GM23338 (cell line): ENCODE measurements around the gene ADCY5.

ENCODE experiments used
- CREB1 ChIP-seq: fragments of 250-450 bp; sonication (Bioruptor Pico); IDR thresholded peaks from 2 replicates; pipeline ENCODE4 v1.5.0; 2020; ENCODE audit warnings: low read depth, mild to moderate bottlenecking, moderate library complexity
- EZH2 ChIP-seq: fragments of 200-600 bp; sonication (generic); IDR thresholded peaks from one replicate; pipeline ENCODE4 v1.8.0; 2017; ENCODE audit warnings: antibody characterized with exemption, mild to moderate bottlenecking, low read depth; ENCODE audit not compliant: unreplicated experiment
- EZH2phosphoT487 ChIP-seq: fragments of 200-600 bp; sonication (generic); IDR thresholded peaks from one replicate; pipeline ENCODE4 v1.8.1; 2018; ENCODE audit warnings: antibody characterized with exemption; ENCODE audit not compliant: unreplicated experiment
- JUNB ChIP-seq: IDR thresholded peaks from one replicate; pipeline ENCODE4 v1.6.1; 2016; ENCODE audit warnings: antibody characterized with exemption; ENCODE audit not compliant: unreplicated experiment
- POLR2AphosphoS5 ChIP-seq: IDR thresholded peaks from 2 replicates; pipeline ENCODE4 v1.6.1; 2016; ENCODE audit warnings: antibody characterized with exemption, low read depth
- TF ChIP-seq, protein P1 (sequence below), 2 experiments: fragments of 200-600 bp in 1 of 2; sonication (generic) in 1 of 2; conservative IDR thresholded peaks; 2 replicates each; pipeline versions ENCODE4 v1.5.1 to v1.6.1; 2016 to 2017; ENCODE audit warnings: antibody characterized with exemption in 2 of 2, low read depth in 2 of 2, mild to moderate bottlenecking in 2 of 2, moderate library complexity in 1 of 2

DNA sequence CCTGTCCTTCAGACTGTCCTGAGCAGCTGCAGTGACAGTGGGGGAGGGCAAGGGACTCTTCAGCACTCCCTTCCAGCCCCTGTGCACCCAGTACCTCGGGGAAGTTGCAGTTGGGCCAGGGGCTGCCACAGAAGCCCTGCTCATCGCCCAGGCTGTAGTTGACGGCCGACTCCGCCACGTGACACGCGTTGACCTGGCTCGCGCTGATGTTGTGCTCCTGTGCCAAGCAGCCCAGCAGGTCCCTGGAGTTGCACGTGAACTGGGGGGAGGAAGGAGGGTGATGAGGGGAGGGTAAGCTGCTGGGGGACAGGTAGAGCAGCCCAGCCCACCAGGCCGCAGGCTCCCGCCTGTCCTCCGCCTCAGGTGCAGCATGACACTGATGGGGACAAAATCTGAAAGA lies 145.9 kb downstream of the ADCY5 start:
- TF ChIP-seq, protein P1, sequence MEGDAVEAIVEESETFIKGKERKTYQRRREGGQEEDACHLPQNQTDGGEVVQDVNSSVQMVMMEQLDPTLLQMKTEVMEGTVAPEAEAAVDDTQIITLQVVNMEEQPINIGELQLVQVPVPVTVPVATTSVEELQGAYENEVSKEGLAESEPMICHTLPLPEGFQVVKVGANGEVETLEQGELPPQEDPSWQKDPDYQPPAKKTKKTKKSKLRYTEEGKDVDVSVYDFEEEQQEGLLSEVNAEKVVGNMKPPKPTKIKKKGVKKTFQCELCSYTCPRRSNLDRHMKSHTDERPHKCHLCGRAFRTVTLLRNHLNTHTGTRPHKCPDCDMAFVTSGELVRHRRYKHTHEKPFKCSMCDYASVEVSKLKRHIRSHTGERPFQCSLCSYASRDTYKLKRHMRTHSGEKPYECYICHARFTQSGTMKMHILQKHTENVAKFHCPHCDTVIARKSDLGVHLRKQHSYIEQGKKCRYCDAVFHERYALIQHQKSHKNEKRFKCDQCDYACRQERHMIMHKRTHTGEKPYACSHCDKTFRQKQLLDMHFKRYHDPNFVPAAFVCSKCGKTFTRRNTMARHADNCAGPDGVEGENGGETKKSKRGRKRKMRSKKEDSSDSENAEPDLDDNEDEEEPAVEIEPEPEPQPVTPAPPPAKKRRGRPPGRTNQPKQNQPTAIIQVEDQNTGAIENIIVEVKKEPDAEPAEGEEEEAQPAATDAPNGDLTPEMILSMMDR (conservative IDR thresholded peaks at IDR 0.05; ENCODE audit: low read depth in 2 of 2) = no peak
- TF ChIP-seq EZH2phosphoT487 (no peak), EZH2 (no peak), CREB1 (CRISPR knock-in tag) (no peak), POLR2AphosphoS5 (no peak), JUNB (no peak)
